COR-L47 (cell line): ENCODE data around the gene TMEM115.

Experiments
- DNase-seq: peaks from one replicate; lab custom pipeline; 2025; lab: John Stamatoyannopoulos, UW

The TMEM115 gene

GRCh38 chr3:50378024-50378423 lies 18.7 kb upstream of the TMEM115 start:
- DNase-seq: no peak

- no peak for DNase-seq
These were observed 16.1 kb upstream of the TMEM115 start for GRCh38 chr3:50375258-50375931.

GRCh38 chr3:50374363-50375257 lies 15.3 kb upstream of the TMEM115 start:
- no peak for DNase-seq

- no peak for DNase-seq
These were observed 14.1 kb upstream of the TMEM115 start for GRCh38 chr3:50373146-50374051.

GRCh38 chr3:50372349-50372748 lies 13.0 kb upstream of the TMEM115 start:
- no peak for DNase-seq

GRCh38 chr3:50371133-50371685 lies 11.9 kb upstream of the TMEM115 start:
- DNase-seq: no peak

GRCh38 chr3:50370594-50370993 lies 11.3 kb upstream of the TMEM115 start:
- DNase-seq: peak; percentile 40

GRCh38 chr3:50369012-50369670 lies 9.8 kb upstream of the TMEM115 start:
- DNase-seq: no peak

GRCh38 chr3:50365842-50366220 lies 6.5 kb upstream of the TMEM115 start:
- no peak for DNase-seq

GRCh38 chr3:50365080-50365841 lies 5.9 kb upstream of the TMEM115 start:
- DNase-seq: peak; percentile 67

- DNase-seq: no peak
These were observed 5.3 kb upstream of the TMEM115 start for GRCh38 chr3:50364573-50365079.

- no peak for DNase-seq
These were observed 414 bp upstream of the TMEM115 start for GRCh38 chr3:50359760-50360110.

- DNase-seq: no peak
These were observed 888 bp downstream of the TMEM115 start for GRCh38 chr3:50358355-50358910.

- no peak for DNase-seq
These were observed 1.8 kb downstream of the TMEM115 start for GRCh38 chr3:50357481-50357880.

GRCh38 chr3:50356553-50356952 lies 2.8 kb downstream of the TMEM115 start:
- DNase-seq: no peak

- DNase-seq: no peak
These were observed 3.3 kb downstream of the TMEM115 start for GRCh38 chr3:50355829-50356552.

GRCh38 chr3:50354850-50355249 lies 4.5 kb downstream of the TMEM115 start:
- no peak for DNase-seq

GRCh38 chr3:50354186-50354764 lies 5.0 kb downstream of the TMEM115 start:
- no peak for DNase-seq
